T47D (cell line): ENCODE data around the gene ETFA.

Experiments used
- DNase-seq, 2 experiments: peaks; one replicate each; pipeline versions ENCODE4 v3.0.0 to v3.0.0-alpha.2; 2011 to 2012; ENCODE audit warnings: low read depth in 1 of 2, low spot score in 1 of 2
- JUND ChIP-seq: IDR thresholded peaks from 2 replicates; pipeline ENCODE4 v1.6.1; 2012; ENCODE audit warnings: low read depth
- in situ Hi-C: cut with HindIII; loops from 2 replicates; pipeline ENCODE4 v1.10.0; 2016; ENCODE audit warnings: low sequenced_read_pairs, low pct_unique_long_range_greater_than_20kb

Gene ETFA

DNA sequence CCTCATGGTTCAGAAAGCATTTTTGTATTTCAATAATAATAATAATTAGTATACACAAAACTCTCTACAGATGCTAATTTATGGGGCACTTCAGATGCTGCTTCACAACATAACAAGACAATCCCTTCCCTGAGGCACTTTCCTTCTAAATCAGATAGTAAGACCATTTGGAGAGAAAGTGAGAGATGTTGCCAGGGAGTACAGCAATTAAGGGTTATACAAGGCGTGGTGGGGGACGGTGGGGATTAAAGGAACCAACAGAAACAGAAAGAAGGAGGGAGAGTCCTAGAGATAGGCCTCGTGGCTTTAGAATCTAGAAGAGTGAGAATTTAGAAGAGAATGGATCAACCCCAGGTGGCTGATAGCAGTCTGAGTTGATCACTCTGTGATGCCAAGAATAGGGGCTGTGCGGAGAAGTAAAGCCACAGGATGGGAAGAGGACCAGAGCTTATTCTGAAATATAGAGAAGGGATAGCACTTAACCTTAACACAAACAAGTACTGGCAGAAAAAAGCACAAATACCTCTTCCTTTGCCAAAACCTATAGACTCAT is 76.9 kb downstream of the ETFA start:
- no peak for DNase-seq
- no peak for TF ChIP-seq JUND
- in situ Hi-C loops, result no loop called here

DNA sequence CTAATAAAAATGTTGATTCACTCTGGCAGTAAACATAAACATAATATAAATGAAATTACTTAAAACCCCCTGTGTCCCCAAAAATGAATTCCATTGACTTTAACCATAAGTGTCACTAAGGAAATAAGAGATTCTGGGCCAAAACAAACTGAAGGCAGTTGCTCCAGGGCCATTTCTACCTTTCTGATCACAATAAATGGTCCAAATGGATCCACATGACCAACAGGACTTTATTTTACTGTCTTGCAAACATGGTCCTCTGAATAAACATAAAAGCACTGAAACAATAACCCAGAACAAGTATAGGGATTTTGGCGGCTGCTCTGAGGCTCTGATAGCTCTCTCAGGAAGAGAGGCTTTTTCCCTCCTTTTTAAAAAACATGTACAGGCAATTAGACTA is 77.3 kb downstream of the ETFA start:
- no peak for TF ChIP-seq JUND
- DNase-seq, result no peak
- in situ Hi-C loops, result no loop called here

DNA sequence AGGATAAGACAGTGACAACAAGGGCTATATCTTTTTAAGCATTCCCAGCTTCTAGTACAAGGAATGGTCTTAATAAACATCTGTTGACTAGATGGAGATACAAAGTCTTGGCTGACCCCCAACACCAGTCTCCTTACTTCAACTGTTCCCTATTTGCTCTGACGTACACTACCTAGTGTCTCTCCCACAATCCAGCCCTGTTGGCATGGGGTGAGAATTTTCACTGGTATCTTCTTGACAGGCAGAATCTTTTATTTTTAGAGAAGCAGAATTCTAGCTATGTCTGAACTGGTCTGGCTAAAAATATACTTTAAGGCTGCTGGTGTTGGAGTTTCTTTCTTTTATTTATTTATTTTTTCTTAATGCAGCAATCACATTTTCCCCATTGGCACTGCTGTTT is 82.0 kb downstream of the ETFA start:
- no peak for DNase-seq
- in situ Hi-C loops, result no loop called here
- no peak for TF ChIP-seq JUND

DNA sequence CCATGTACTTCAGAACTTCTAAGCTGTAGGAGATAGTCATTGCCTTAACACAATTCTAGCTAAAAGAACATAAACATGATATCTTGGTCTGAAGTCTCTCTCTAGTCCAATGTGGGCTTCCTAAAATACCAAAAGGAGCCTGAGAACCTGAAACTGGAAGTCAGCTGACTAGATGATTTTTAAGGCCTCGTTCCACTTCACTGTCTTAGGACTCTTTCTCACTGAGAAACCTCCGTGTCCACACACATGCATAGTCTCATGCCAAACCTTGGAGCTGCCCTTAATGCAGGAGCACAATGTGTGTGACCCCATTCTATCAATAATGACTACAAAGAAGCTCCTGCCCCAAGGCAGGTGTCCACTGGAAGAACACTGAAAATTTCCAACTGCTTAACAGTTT is 87.7 kb downstream of the ETFA start:
- DNase-seq, result no peak
- TF ChIP-seq JUND, result no peak
- in situ Hi-C loops, result no loop called here

DNA sequence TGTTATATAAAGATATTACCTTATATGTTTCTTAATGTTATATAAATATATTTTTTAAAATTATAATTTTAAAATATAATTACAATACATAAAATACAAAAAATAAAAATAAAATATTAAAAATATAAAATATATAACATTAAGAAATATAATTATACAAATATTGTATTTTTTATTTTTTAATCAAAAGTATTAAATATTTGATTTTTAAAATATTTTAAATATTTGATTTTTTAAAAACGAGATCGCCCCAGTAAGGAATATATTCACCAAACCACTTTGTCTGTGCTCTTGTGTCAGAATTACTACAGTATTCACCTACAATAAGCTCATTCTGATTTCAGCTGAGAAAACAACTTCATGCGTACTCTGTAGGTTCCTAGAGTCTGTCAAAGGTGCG is 89.1 kb downstream of the ETFA start:
- DNase-seq, result no peak
- in situ Hi-C loops, result no loop called here
- no peak for TF ChIP-seq JUND

DNA sequence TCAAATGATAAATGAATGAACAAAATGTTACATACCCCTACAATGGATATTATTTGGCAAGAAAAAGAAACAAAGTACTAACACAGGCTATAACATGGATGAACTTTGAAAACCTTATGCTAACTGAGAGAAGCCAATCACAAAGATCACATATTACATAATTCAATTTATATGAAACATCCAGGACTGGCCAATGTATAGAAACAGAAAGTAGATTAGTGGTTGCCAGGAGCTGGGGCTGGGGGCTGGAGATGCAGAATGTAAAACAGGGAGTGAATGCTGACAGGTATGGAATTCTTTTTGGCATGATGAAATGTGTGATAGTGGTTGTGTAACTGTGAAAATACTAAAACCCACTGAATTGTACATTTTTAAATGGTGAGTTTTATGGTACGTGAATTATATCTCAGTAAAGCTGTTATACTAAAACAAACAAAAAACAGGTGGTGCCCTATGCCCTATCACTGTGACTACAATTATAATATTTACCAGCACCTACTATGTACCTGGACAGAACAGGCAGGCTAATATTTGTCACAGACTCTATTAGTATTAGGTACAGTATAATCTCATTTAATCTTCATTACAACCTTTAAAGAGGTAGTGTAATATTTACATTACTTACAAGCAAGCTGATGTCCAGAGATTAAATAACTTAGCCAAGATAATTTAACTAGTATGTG is 90.0 kb downstream of the ETFA start:
- in situ Hi-C loops, result no loop called here
- no peak for TF ChIP-seq JUND
- DNase-seq, result no peak

DNA sequence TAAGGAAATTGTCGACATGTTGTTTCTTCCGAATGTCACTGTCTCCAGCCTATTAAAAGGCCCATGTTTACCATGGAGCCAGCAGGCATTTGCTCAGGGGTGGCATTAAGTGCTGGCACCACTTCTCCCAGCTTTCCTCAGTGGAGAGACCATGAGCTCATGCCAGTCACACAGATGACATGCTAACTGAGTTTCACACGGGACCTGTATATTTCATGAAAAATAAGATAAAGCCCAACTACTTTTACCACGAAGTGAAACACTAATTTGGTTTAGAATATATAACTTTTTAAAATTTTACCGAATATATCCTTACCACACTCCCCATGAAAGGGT is 93.4 kb downstream of the ETFA start:
- TF ChIP-seq JUND, result no peak
- in situ Hi-C loops, result no loop called here
- DNase-seq, result no peak

DNA sequence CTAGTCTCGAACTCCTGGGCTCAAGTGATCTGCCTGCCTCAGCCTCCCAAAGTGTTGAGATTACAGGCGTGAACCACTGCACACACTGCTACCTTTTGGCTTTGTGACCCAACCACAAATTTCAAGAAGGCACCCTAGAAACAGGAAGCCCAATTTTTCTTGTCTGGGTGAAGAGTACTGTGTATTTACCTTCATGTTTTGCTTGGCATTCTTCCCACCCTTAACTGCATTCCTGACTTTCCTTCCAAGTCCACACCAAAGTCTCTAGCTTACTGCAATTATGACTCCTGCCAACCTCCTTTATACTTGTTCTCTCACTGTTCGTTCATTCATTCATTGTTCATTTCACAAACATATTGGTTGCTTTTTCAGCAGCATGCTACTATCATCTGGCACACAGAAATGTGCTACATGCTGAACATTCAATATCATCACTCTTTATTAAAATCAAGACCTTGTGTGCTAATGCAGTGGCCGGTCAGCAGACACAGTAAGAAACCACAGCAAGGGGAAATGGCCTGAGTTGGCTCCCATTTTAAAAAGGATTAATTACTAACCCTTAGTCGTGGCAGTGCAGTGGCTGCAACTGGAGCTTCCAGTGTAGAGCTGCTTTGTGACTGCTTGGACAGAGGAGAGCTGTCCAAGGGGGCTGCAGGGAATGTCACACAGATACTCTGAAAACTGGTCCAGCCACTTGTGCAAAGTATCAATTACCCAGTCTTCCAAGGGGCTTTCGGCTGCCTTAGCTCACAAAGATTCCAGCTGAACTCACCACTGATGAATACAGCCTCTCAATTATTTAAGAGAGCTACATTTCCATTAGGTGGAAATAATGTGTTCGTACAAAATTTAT is 94.0 kb downstream of the ETFA start:
- no peak for TF ChIP-seq JUND
- DNase-seq, result peak; percentile 51 to 86
- in situ Hi-C loops, result no loop called here

DNA sequence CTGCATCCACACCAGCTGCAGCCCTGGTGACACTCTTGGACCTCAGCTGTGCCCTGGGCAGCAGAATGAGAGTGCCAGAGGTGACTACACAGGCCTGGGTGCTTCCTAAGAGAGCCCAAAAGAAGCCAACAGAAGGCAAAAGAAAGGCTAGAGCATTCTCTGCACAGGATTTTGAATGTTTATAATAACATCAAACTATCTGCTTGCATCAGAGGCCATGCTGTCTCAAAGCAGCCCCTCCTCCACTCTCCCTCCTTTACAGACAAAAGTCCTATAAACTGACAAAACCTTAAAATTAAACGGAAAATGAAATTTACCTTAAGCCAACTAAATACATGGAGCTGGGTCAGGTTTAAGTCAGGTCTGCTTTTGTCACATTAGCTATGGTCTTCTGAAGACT is 95.6 kb downstream of the ETFA start:
- in situ Hi-C loops, result no loop called here
- no peak for DNase-seq
- no peak for TF ChIP-seq JUND

DNA sequence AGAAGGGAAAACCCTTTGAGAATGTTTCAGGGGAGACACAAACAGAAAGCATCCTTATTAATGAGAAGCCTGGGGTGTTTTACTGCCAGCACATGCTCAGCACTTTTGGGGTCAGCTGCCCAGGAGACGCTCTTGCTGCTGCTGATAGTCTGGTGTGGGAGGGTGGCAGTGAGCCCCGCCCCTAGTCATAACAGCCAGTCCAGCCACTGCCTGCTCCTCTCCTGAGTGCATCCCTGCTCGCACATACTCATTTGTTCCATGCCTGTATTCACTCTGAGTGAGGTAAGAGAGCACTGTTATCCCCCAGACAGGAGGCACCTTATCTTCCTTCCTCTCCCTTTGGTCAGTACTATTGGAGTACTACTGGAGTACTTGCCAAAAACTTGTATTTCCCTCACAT is 101.3 kb downstream of the ETFA start:
- in situ Hi-C loops, result no loop called here
- DNase-seq, result no peak
- TF ChIP-seq JUND, result no peak

DNA sequence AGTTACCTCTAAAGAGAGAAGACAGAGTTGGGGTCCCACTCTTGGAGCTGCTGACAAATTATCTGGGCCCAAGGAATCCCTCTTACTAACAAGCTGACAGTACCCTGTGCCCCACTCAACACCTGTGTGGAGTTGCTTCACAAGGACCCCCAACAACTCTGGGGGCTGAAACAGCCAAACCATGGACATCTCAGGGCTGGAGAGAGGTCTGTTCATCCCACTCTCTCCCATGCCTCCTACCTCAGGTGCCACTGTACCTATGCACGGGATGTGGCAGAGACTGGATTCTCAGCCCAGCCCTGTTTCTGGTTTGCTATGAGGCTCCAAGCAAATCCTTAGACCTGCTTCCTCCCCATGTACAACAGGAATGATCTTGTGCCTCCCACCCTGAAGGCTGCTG is 101.7 kb downstream of the ETFA start:
- in situ Hi-C loops, result no loop called here
- no peak for TF ChIP-seq JUND
- DNase-seq, result no peak

DNA sequence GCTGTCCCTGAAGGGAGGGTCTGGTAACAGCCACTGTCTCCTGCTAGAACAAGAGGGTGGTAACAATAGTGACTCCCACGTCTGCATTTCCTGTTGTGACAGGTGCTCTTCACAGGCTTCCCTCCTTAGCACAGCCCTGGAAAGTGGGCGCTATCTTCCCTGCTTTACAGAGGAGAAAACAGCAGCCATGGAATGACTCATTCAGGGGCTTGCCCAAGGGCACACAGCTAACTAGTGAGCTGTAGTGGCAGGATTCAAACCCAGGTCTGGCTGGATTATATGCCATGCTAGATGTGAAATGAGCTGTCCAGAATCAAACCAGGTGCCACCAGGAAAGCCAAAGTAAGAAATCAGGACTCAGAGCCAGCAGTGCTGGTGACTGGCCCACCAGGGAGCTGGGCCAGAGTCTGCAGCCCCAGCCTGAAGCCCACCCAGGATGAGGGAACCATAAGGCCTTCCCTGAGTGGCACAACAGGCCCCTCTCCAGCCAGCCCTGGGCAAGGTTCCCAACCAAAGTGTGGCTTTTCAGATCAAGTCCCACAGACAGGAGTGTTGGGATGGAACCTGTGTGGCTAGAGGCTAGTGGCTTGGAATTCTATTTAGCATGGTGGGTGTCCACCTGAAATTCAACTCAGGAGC is 102.4 kb downstream of the ETFA start:
- DNase-seq, result no peak
- in situ Hi-C loops, result no loop called here
- no peak for TF ChIP-seq JUND

DNA sequence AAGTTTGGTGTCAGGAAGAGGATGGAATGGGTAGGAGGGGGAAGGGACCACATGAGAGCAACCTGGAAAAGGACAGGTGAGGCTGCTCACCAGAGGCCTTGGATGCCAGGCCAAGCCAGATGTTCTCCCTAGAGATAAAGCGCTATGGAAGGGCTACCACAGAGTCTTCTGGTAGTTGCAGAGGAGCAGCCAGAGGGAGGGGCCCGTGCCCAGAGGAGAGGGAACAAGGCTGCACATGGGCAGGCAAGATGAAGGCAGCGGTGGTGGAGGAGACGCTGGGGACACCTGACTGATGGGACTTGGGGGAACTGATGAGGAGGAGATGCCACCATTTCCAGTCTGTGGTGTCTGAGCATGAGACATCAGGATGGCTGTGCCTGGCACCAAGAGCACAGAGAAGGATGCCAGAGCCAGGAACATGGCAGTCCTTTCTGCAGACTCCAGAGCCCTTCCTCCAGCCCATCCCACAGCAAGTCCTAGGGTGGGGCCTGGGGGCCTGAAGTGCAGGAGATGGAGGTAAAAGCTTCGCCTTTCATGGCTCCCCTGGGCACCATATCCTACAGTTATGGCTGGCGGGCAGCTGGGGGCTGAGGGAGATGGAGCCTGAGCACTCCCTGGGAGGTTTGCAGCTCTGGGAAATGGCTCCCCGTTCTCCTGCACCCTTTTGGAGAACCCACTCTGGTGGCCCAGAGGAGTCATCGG is 103.0 kb downstream of the ETFA start:
- no peak for DNase-seq
- in situ Hi-C loops, result no loop called here
- TF ChIP-seq JUND, result no peak
